Activated CD8-positive, alpha-beta T cell treated with anti-CD3 and anti-CD28 coated beads for 36 hours (primary cell): ENCODE measurements around the gene MSMP. TPM values are rescaled to one million over a fixed set of nuclear protein-coding genes. Genes with fewer than 3 reads are reported as not detected.
A peak's percentile ranks its signal among the peaks of the same experiment; 100 is the strongest.

Experiments used
- ATAC-seq: fragments of 200-7000 bp; cut with Tn5 transposase; one replicate; pipeline ENCODE4 v1.10.0; 2021; ENCODE audit warnings: mild to moderate bottlenecking, moderate library complexity
- CTCF ChIA-PET: fragments of 350-600 bp; sonication (Branson Sonifier 250); formaldehyde crosslinking; loops from one replicate; lab custom pipeline; 2021; ENCODE audit warnings: antibody characterized with exemption; lab: Charles Lee
- POLR2A ChIA-PET: fragments of 350-600 bp; sonication (Branson Sonifier 250); formaldehyde crosslinking; loops from one replicate; lab custom pipeline; 2021; ENCODE audit warnings: antibody characterized with exemption; lab: Charles Lee
- DNase-seq: peaks from one replicate; pipeline ENCODE4 v3.0.0-alpha.2; 2020
- H3K27ac Mint-ChIP-seq: one replicate; pipeline ENCODE4 v1.8.0; 2021; ENCODE audit warnings: mild to moderate bottlenecking, mixed read lengths
- H3K27me3 Mint-ChIP-seq: one replicate; pipeline ENCODE4 v1.8.0; 2021; ENCODE audit warnings: mixed read lengths
- H3K36me3 Mint-ChIP-seq: one replicate; pipeline ENCODE4 v1.8.0; 2021; ENCODE audit warnings: low read depth, mixed read lengths
- H3K4me1 Mint-ChIP-seq: one replicate; pipeline ENCODE4 v1.8.0; 2021; ENCODE audit warnings: low read depth, mixed read lengths
- H3K4me3 Mint-ChIP-seq: one replicate; pipeline ENCODE4 v1.8.0; 2021; ENCODE audit warnings: mild to moderate bottlenecking, moderate library complexity, mixed read lengths
- H3K9me3 Mint-ChIP-seq: one replicate; pipeline ENCODE4 v1.8.0; 2021; ENCODE audit warnings: mixed read lengths
- intact Hi-C: fragments of 100-400 bp; cut with micrococcal nuclease; formaldehyde crosslinking; loops from one replicate; pipeline ENCODE4 v1.10.0; 2022
- total RNA-seq, 2 experiments: library from RNA; stranded (reverse); gene quantifications; one replicate each; pipeline ENCODE4 v1.2.3, GENCODE V29; 2021
- TF ChIP-seq, protein P1 (sequence below): fragments of 200-600 bp; IDR thresholded peaks from one replicate; pipeline ENCODE4 v1.8.0; 2022; ENCODE audit warnings: antibody characterized with exemption, mild to moderate bottlenecking

The MSMP gene
- total RNA-seq, 2 experiments from 2014 or later, result 0.59 to 0.67 TPM

DNA sequence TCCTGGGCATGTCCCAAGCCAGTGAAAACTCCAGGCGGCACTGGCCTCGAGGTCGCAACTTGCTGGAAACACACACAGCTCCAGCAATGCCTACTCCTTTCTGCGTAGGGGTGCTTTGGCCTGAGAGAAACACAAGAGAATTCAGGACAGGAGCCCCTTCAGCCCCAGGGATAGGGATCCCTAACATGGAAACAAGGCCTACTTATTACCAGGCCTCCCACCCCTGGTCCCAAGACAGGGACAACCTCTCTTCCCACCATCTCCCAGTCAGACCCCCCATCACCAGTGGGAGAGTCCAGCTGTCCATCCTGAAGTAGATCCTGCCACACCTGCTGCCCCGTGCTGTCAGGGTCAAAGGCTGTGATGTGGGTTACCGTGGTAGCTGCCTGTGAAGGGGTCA, 13.8 kb downstream of the MSMP start:
- Mint-ChIP-seq H3K27ac (no peak overlapping the region), H3K4me1 (peaks cover 23% of the 10 kb centered on the region), H3K27me3 (no peaks in the 10 kb centered on the region), H3K9me3 (no peaks in the 10 kb centered on the region), H3K36me3 (peaks cover 26% of the 10 kb centered on the region), H3K4me3 (no peak overlapping the region)
- ChIA-PET POLR2A (interaction anchor here (0.8 kb wide), 1 partner anchor 16 kb away, joined by 3 read pairs; no protein-coding TSS in a partner anchor), CTCF (interaction anchor here (1.0 to 3.6 kb wide), 4 partner anchors 7 to 44 kb away, joined by 3 to 17 read pairs (median 4); no protein-coding TSS in a partner anchor)
- intact Hi-C loops, result no loop called here
- TF ChIP-seq, protein P1, sequence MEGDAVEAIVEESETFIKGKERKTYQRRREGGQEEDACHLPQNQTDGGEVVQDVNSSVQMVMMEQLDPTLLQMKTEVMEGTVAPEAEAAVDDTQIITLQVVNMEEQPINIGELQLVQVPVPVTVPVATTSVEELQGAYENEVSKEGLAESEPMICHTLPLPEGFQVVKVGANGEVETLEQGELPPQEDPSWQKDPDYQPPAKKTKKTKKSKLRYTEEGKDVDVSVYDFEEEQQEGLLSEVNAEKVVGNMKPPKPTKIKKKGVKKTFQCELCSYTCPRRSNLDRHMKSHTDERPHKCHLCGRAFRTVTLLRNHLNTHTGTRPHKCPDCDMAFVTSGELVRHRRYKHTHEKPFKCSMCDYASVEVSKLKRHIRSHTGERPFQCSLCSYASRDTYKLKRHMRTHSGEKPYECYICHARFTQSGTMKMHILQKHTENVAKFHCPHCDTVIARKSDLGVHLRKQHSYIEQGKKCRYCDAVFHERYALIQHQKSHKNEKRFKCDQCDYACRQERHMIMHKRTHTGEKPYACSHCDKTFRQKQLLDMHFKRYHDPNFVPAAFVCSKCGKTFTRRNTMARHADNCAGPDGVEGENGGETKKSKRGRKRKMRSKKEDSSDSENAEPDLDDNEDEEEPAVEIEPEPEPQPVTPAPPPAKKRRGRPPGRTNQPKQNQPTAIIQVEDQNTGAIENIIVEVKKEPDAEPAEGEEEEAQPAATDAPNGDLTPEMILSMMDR, result no peak
- ATAC-seq (no peak), DNase-seq (no peak)

DNA sequence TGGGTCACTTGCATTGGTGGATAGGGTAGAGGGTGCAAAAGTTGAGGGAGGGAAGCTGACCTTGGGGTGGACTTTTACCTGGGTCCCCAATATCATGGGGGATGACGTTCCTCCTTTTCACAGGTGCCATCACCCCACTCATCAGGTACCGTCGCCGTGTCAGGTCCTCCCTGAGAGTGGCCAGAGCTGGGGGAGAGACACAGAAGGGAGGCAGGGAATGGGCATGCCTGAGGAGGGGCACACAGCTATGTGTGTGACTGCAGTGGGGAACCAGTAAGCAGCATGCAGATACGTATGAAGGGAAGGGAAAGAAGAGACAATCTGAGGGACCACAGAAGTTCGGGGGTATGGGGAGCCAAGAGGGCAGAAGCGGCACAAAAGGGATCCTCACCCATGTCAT, 15.2 kb downstream of the MSMP start:
- Mint-ChIP-seq H3K27me3 (no peaks in the 10 kb centered on the region), H3K4me3 (no peak overlapping the region), H3K36me3 (peaks cover 23% of the 10 kb centered on the region), H3K27ac (no peak overlapping the region), H3K9me3 (no peaks in the 10 kb centered on the region), H3K4me1 (peaks cover 25% of the 10 kb centered on the region)
- POLR2A ChIA-PET, result interaction anchor here (1.4 to 1.5 kb wide), 2 partner anchors 9 to 11 kb away, joined by 3 to 9 read pairs; partner anchors contain the start of genes GBA2 and RGP1
- no peak for DNase-seq
- no peak for ATAC-seq
- intact Hi-C loops, result no loop called here
- CTCF ChIA-PET, result interaction anchor here (1.8 to 3.6 kb wide), 2 partner anchors 9 to 11 kb away, joined by 5 to 17 read pairs; no protein-coding TSS in a partner anchor
- TF ChIP-seq, protein P1, result no peak

DNA sequence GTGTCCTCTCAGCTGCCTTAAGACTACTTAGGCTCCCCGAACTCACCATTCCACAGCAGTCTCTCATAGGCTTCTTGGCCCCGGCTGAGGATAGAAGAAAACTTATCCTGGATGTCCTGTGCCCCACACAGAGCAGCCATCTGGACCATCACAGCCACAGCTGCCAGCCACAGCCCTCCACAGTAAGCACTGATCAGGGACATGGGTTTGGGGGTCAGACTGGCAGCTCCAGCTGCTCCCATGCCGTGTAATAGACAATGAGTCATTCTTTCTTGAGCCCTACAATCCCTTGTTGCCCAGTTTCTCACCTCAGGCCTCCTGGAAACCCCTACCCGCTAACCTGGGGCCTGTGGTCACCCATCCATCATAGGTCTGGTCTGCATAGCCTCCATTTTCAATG, 15.9 kb downstream of the MSMP start:
- no peak for ATAC-seq
- no peaks in the 10 kb centered on the region for H3K9me3 Mint-ChIP-seq
- intact Hi-C loops, result no loop called here
- no peak overlapping the region for H3K4me3 Mint-ChIP-seq
- ChIA-PET POLR2A (interaction anchor here (0.7 to 1.5 kb wide), 5 partner anchors 10 to 74 kb away, joined by 3 to 5 read pairs (median 3); partner anchors contain the start of gene ARHGEF39), CTCF (interaction anchor here (1.3 to 3.6 kb wide), 2 partner anchors 9 to 12 kb away, joined by 6 to 17 read pairs; no protein-coding TSS in a partner anchor)
- H3K36me3 Mint-ChIP-seq, result peaks cover 24% of the 10 kb centered on the region
- no peaks in the 10 kb centered on the region for H3K27me3 Mint-ChIP-seq
- H3K4me1 Mint-ChIP-seq, result peaks cover 31% of the 10 kb centered on the region
- H3K27ac Mint-ChIP-seq, result no peak overlapping the region
- DNase-seq, result no peak
- TF ChIP-seq, protein P1, result no peak

DNA sequence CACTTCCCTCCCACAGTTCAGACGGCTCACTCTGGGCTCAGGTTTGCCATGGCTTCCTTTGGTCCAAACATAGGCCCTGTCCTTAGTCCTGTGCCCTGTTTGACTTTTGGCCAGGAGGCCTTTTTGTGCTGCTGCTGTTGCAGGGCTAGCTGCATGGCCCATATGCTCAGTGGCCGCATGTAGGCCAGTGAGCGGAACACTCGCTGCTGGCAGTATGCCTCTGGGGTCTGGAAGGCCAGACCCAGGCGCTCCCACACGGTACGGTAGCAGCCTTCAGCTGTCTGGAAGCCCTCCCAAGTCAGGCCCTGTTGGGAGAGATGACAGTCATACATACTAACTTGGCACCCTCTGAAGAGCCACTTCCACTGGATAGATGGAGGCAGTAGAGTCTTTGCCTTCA, 16.9 kb downstream of the MSMP start:
- H3K27ac Mint-ChIP-seq, result no peak overlapping the region
- TF ChIP-seq, protein P1, result no peak
- peaks cover 26% of the 10 kb centered on the region for H3K4me1 Mint-ChIP-seq
- DNase-seq (no peak), ATAC-seq (no peak)
- H3K9me3 Mint-ChIP-seq, result no peaks in the 10 kb centered on the region
- no peak overlapping the region for H3K4me3 Mint-ChIP-seq
- intact Hi-C loops, result no loop called here
- H3K27me3 Mint-ChIP-seq, result no peaks in the 10 kb centered on the region
- ChIA-PET CTCF (interaction anchor here (0.8 to 3.6 kb wide), 8 partner anchors 9 to 46 kb away, joined by 3 to 19 read pairs (median 6); no protein-coding TSS in a partner anchor), POLR2A (interaction anchor here (1.0 to 1.4 kb wide), 3 partner anchors 11 to 73 kb away, joined by 3 to 5 read pairs (median 4); partner anchors contain the start of gene ARHGEF39)
- peaks cover 25% of the 10 kb centered on the region for H3K36me3 Mint-ChIP-seq

DNA sequence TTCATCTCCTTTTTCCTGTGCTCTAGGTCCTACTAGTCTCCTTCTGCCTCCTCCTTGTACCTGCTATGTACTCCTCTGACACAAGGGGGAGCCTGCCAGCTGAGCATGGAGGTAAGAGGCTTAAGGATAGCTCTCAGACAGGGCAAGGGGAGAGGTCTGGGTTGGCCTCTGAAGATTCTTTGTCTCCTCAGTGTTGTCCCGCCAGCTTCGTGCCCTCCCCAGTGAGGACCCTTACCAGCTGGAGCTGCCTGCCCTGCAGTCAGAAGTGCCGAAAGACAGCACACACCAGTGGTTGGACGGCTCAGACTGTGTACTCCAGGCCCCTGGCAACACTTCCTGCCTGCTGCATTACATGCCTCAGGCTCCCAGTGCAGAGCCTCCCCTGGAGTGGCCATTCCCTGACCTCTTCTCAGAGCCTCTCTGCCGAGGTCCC, 17.9 kb downstream of the MSMP start:
- H3K9me3 Mint-ChIP-seq, result no peaks in the 10 kb centered on the region
- ChIA-PET CTCF (interaction anchor here (0.6 to 3.3 kb wide), 21 partner anchors 9 to 155 kb away, joined by 3 to 51 read pairs (median 5); partner anchors contain the start of genes ARHGEF39, GBA2, MSMP and RGP1), POLR2A (interaction anchor here (0.6 kb wide), 2 partner anchors 88 to 562 kb away, joined by 3 read pairs; no protein-coding TSS in a partner anchor)
- peaks cover 20% of the 10 kb centered on the region for H3K4me1 Mint-ChIP-seq
- peak; percentile 76 for DNase-seq
- ATAC-seq, result peak; percentile 20
- no peak overlapping the region for H3K27ac Mint-ChIP-seq
- intact Hi-C loops, result no loop called here
- H3K36me3 Mint-ChIP-seq, result peaks cover 25% of the 10 kb centered on the region
- TF ChIP-seq, protein P1, result peak; percentile 68
- no peak overlapping the region for H3K4me3 Mint-ChIP-seq
- no peaks in the 10 kb centered on the region for H3K27me3 Mint-ChIP-seq
